GM20000 (cell line): ENCODE results near the gene F8.

Experiments
- DNase-seq: peaks from one replicate; pipeline ENCODE4 v3.0.0; 2012; ENCODE audit warnings: low spot score
- TF ChIP-seq, protein P1 (sequence below): IDR thresholded peaks from 2 replicates; pipeline ENCODE4 v1.5.1; 2012; ENCODE audit warnings: mild to moderate bottlenecking, control low read depth; ENCODE audit errors: extremely low read depth, missing control alignments

F8 gene

DNA sequence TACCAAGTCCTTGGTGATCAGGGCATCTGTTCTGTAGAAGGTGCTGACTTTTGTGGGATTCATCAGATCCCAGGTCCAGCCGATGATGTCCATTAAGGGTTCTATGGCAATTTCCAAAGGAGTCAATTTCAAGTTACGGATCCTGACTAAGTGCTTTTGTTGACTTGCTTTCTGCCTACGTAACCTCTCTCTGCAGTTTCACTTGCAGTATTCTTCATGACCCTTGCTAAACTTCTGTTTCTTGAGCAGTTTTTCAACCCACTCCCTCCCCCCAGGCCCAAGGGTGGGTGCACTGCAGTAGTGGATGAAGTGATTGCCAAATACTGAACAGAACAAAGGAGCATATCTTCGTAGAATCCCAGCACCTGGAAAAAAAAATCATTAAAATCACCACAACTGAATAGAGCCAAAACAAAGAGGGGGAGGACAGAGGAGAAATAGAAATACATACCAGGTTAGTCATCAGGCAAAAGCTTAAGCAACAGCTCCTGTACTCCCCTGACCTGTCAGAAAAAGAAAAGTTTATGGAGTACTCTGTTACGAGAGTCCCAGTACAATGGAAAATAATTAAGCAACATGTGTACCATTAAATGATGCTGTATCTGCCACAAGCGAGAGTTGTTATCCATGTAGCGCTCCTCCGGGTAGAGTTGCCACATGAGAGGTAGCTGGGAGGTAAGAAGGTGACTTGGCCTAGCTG, 42.7 kb upstream of the F8 start:
- TF ChIP-seq, protein P1, sequence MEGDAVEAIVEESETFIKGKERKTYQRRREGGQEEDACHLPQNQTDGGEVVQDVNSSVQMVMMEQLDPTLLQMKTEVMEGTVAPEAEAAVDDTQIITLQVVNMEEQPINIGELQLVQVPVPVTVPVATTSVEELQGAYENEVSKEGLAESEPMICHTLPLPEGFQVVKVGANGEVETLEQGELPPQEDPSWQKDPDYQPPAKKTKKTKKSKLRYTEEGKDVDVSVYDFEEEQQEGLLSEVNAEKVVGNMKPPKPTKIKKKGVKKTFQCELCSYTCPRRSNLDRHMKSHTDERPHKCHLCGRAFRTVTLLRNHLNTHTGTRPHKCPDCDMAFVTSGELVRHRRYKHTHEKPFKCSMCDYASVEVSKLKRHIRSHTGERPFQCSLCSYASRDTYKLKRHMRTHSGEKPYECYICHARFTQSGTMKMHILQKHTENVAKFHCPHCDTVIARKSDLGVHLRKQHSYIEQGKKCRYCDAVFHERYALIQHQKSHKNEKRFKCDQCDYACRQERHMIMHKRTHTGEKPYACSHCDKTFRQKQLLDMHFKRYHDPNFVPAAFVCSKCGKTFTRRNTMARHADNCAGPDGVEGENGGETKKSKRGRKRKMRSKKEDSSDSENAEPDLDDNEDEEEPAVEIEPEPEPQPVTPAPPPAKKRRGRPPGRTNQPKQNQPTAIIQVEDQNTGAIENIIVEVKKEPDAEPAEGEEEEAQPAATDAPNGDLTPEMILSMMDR, result no peak

DNA sequence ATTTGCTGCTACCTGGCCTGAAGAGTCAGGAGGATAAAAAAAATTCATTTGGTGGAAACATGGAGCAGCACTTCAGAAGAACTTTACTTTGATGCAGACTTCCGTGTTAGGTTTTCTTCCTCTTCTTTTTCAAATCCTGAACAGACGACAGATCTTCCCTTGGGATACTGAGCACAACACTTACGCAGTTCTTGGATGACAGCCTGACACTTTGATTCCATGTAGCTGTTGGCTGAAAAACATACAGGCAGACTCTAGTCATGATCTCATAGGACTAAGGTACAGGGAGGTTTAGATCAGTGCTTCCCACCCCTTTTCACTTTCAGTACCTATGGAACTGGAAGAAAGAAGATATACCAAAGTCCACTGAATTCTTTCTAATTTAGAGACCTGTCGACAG, 39.2 kb upstream of the F8 start:
- no peak for DNase-seq
- TF ChIP-seq, protein P1, result no peak

More for the DNA sequence above, 42.7 kb upstream of the F8 start:
- DNase-seq, result no peak

DNA sequence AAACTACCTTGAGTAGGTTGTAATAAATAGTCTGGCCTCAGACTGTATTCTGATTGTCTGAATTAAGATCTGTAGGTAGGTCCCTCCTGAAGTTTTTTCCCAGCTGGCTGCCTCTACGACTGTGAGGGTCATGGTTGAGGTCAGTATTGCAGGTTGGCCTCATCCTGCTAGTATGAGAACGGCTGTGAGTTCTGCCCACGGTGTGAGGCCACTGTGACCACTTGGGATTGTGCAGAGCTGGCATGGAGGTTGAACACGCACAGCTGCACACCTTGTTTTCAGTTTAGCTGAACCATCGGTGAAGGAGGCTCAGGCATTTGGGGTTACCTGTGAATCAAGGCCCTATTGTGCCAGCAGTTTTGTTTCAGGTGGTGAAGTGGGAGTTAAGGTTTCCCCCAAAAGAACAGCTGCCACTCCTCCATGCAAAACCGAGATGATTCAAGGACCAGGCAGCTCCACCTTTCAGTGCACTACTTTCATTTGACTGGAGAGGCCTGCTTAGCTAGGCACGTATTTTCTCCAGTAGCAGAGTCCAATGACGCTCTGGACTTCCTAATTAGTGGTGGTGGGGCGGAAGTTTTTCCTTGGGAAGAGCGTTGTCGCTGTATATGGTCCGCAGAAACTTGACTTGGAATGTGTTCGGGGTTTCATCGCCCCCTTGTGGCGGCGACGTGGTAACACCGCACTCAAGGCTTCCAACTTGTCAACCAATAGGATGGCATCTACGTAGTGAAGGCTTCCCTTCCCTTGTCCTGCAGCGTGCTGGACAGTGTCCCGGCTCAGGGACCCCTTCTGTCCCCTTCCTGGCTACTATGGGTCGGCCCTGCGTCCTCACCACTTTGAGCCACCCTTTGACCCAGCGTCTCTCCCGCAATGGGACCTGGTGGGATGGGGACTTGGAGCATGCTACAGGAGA, 34.6 kb upstream of the F8 start:
- TF ChIP-seq, protein P1, result peak; percentile 28
- peak; percentile 34 for DNase-seq

- TF ChIP-seq, protein P1, result no peak
Measured at GRCh38 chrX:155056471-155056870, 33.9 kb upstream of the F8 start.

GRCh38 chrX:155055494-155055893, 33.0 kb upstream of the F8 start:
- TF ChIP-seq, protein P1, result no peak
- no peak for DNase-seq

More at GRCh38 chrX:155056471-155056870, 33.9 kb upstream of the F8 start:
- DNase-seq, result no peak

DNA sequence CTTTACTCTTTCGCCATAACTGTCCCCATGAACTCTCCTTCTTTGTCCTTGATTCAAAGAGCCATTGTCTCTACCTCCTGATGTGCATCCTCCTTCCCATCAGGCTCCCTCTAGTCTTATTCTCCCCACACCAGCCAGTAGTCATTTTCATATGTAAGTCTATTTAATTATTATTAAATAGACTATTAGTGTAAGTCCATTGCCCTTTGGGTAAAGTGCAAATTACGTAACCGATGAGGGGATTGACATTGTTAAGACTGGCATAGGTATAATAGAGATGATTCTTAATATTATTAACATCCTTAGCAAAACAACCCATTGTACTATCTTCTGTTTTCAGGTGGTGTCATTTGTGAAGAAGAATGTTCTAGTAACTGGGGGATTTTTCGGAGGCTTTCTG, 31.7 kb upstream of the F8 start:
- TF ChIP-seq, protein P1, result no peak
- DNase-seq, result no peak

GRCh38 chrX:155053656-155054055, 31.1 kb upstream of the F8 start:
- TF ChIP-seq, protein P1, result no peak
- DNase-seq, result no peak
